IMR-90 (cell line): ENCODE data around the gene COL23A1. TPM values are rescaled to one million over a fixed set of nuclear protein-coding genes. Genes with fewer than 3 reads are reported as not detected.

Source experiments
- ATAC-seq: fragments of 200-7000 bp; cut with Tn5 transposase; 2 replicates; pipeline ENCODE4 v1.9.1; 2020; ENCODE audit warnings: low read depth, mild to moderate bottlenecking, moderate library complexity
- BruUV-seq: library from RNA; stranded (reverse); fragments of 400-500 nt; replicated peaks from 2 replicates; lab custom pipeline; 2021; lab: Mats Ljungman, UMichigan
- CTCF ChIA-PET: fragments of 300-600 bp; formaldehyde crosslinking; extraction: SDS; loops from one replicate; lab custom pipeline; 2021; ENCODE audit warnings: antibody characterized with exemption; lab: Yijun Ruan, JAX
- POLR2A ChIA-PET: fragments of 300-600 bp; sonication (Branson Sonifier 250); formaldehyde crosslinking; loops from one replicate; lab custom pipeline; 2022; ENCODE audit warnings: antibody characterized with exemption; ENCODE audit not compliant: unreplicated experiment; lab: Charles Lee
- DNase-seq: peaks from one replicate; pipeline ENCODE4 v3.0.0; 2013
- H2AFZ ChIP-seq: replicated peaks from 2 replicates; pipeline ENCODE3; 2013; ENCODE audit warnings: low read length, mild to moderate bottlenecking; ENCODE audit not compliant: poor library complexity
- H2AK5ac ChIP-seq: 2 replicates; pipeline ENCODE4 v1.6.1; 2013; ENCODE audit warnings: low read depth, low read length, inconsistent platforms
- H2AK9ac ChIP-seq: replicated peaks from 2 replicates; pipeline ENCODE3; 2013; ENCODE audit warnings: mild to moderate bottlenecking, low read depth, low read length, moderate library complexity; ENCODE audit not compliant: poor library complexity
- H2BK120ac ChIP-seq: 2 replicates; pipeline ENCODE4 v1.6.1; 2013; ENCODE audit warnings: low read depth, low read length, inconsistent platforms
- H2BK15ac ChIP-seq: 3 replicates; pipeline ENCODE4 v1.6.1; 2013; ENCODE audit warnings: low read depth, low read length, inconsistent platforms
- H2BK20ac ChIP-seq: 2 replicates; pipeline ENCODE4 v1.6.1; 2013; ENCODE audit warnings: low read depth, mild to moderate bottlenecking, inconsistent platforms, low read length, moderate library complexity
- H2BK5ac ChIP-seq: 2 replicates; pipeline ENCODE4 v1.6.1; 2013; ENCODE audit warnings: mild to moderate bottlenecking, low read depth, low read length, inconsistent platforms; ENCODE audit not compliant: poor library complexity, severe bottlenecking
- H3K14ac ChIP-seq: replicated peaks from 2 replicates; pipeline ENCODE4 v1.6.1; 2013; ENCODE audit warnings: low read depth, low read length, inconsistent platforms
- H3K18ac ChIP-seq: 2 replicates; pipeline ENCODE4 v1.6.1; 2013; ENCODE audit warnings: low read depth, low read length, control low read depth
- H3K23ac ChIP-seq: 2 replicates; pipeline ENCODE4 v1.6.1; 2013; ENCODE audit warnings: low read depth, low read length, inconsistent platforms
- H3K27ac ChIP-seq: 2 replicates; pipeline ENCODE4 v1.5.1; 2013; ENCODE audit warnings: mild to moderate bottlenecking, control low read depth, low read length; ENCODE audit not compliant: insufficient read depth
- H3K27me3 ChIP-seq: 2 replicates; pipeline ENCODE4 v1.6.1; 2013; ENCODE audit warnings: low read length; ENCODE audit not compliant: control insufficient read depth, insufficient read depth
- H3K36me3 ChIP-seq: 2 replicates; pipeline ENCODE4 v1.6.1; 2013; ENCODE audit warnings: low read length, mixed read lengths; ENCODE audit not compliant: control insufficient read depth, insufficient read depth
- H3K4ac ChIP-seq: 2 replicates; pipeline ENCODE4 v1.6.1; 2013; ENCODE audit warnings: low read depth, low read length, inconsistent platforms
- H3K4me1 ChIP-seq: 2 replicates; pipeline ENCODE4 v1.6.1; 2013; ENCODE audit warnings: low read length, mixed read lengths; ENCODE audit not compliant: control insufficient read depth, insufficient read depth
- H3K4me2 ChIP-seq: 2 replicates; pipeline ENCODE4 v1.6.1; 2013; ENCODE audit warnings: low read depth, mild to moderate bottlenecking, control low read depth, low read length, moderate library complexity
- H3K4me3 ChIP-seq: 2 replicates; pipeline ENCODE4 v1.5.1; 2013; ENCODE audit warnings: low read depth, mild to moderate bottlenecking, control low read depth, low read length, moderate library complexity; ENCODE audit not compliant: insufficient read depth
- H3K56ac ChIP-seq: 2 replicates; pipeline ENCODE4 v1.6.1; 2013; ENCODE audit warnings: low read length, inconsistent platforms; ENCODE audit not compliant: insufficient read depth; ENCODE audit errors: extremely low read depth
- H3K79me1 ChIP-seq, 2 experiments: 2 replicates each; pipeline ENCODE4 v1.6.1; 2013; ENCODE audit warnings: low read length in 2 of 2, inconsistent platforms in 1 of 2, low read depth in 1 of 2
- H3K9ac ChIP-seq: 2 replicates; pipeline ENCODE4 v1.6.1; 2013; ENCODE audit warnings: low read depth, low read length, control low read depth
- H3K9me1 ChIP-seq: 2 replicates; pipeline ENCODE4 v1.6.1; 2013; ENCODE audit warnings: low read length, inconsistent platforms; ENCODE audit not compliant: insufficient read depth
- H3K9me3 ChIP-seq: 2 replicates; pipeline ENCODE4 v1.6.1; 2013; ENCODE audit warnings: low read length; ENCODE audit not compliant: control insufficient read depth, insufficient read depth
- H4K20me1 ChIP-seq: 2 replicates; pipeline ENCODE4 v1.6.1; 2013; ENCODE audit warnings: low read length, inconsistent platforms; ENCODE audit not compliant: insufficient read depth
- H4K5ac ChIP-seq: 2 replicates; pipeline ENCODE4 v1.6.1; 2013; ENCODE audit warnings: mild to moderate bottlenecking, low read depth, low read length, control low read depth
- H4K8ac ChIP-seq, 2 experiments: 2 replicates each; pipeline ENCODE4 v1.6.1; 2013; ENCODE audit warnings: low read depth in 2 of 2, low read length in 2 of 2, control low read depth in 1 of 2, inconsistent platforms in 1 of 2
- H4K91ac ChIP-seq: 2 replicates; pipeline ENCODE4 v1.6.1; 2013; ENCODE audit warnings: low read depth, low read length, inconsistent platforms; ENCODE audit not compliant: insufficient read depth
- CEBPB ChIP-seq: IDR thresholded peaks from 2 replicates; pipeline ENCODE4 v1.6.1; 2012; ENCODE audit warnings: low read depth, low read length, improper control_type of control experiment
- FOS ChIP-seq: fragments of 150-350 bp; IDR thresholded peaks from 2 replicates; pipeline ENCODE4 v1.6.1; 2016; ENCODE audit warnings: low read depth, low read length
- MXI1 ChIP-seq: IDR thresholded peaks from 2 replicates; pipeline ENCODE4 v1.6.1; 2012; ENCODE audit warnings: low read depth, mild to moderate bottlenecking, low read length, moderate library complexity, borderline replicate concordance
- RFX5 ChIP-seq: IDR thresholded peaks from 2 replicates; pipeline ENCODE4 v1.8.0; 2012; ENCODE audit warnings: low read depth, mild to moderate bottlenecking, low read length, moderate library complexity
- SMC3 ChIP-seq: fragments of 150-350 bp; IDR thresholded peaks from 2 replicates; pipeline ENCODE4 v1.6.1; 2016; ENCODE audit warnings: low read depth, mild to moderate bottlenecking, antibody characterized with exemption, low read length, moderate library complexity
- USF2 ChIP-seq: fragments of 150-350 bp; IDR thresholded peaks from 2 replicates; pipeline ENCODE4 v1.6.1; 2017; ENCODE audit warnings: mild to moderate bottlenecking, antibody characterized with exemption, low read length, low read depth
- WGBS, 2 experiments: methylation state at CpG; one replicate each; pipeline versions ENCODE4 v1.1.5 to v1.1.7; 2013; ENCODE audit warnings: missing lambda C conversion rate in 2 of 2; ENCODE audit not compliant: insufficient read length in 1 of 2; ENCODE audit errors: extremely low coverage in 2 of 2; 5-methylcytosine and 5-hydroxymethylcytosine counted together
- dilution Hi-C: fragments of 300-500 bp; cut with HindIII; formaldehyde crosslinking; loops from one replicate; pipeline ENCODE4 v1.14.3; 2018; ENCODE audit warnings: low sequenced_read_pairs; ENCODE audit not compliant: unreplicated experiment
- in situ Hi-C: fragments of 300-500 bp; cut with MboI; formaldehyde crosslinking; loops from 3 replicates; pipeline ENCODE4 v1.14.3; 2019; ENCODE audit warnings: low sequenced_read_pairs, inconsistent platforms, mixed read lengths
- intact Hi-C: fragments of 100-400 bp; cut with micrococcal nuclease; formaldehyde crosslinking; loops from 2 replicates; pipeline ENCODE4 v1.10.0; 2022
- polyA plus RNA-seq, 3 experiments: library from polyadenylated mRNA; depleted of rRNA; stranded (reverse); fragments of >200 nt; gene quantifications; 2 replicates each; pipeline ENCODE4 v1.2.3, GENCODE V29; 2012; ENCODE audit warnings: low replicate concordance in 1 of 3
- total RNA-seq: library from RNA; depleted of rRNA; stranded (reverse); fragments of >200 nt; gene quantifications from 2 replicates; pipeline ENCODE4 v1.2.3, GENCODE V29; 2012

The COL23A1 gene
- total and polyA plus RNA-seq, 2 of the 4 experiments (the other 2 are of a cell fraction): not detected

GRCh38 chr5:178272591-178272990 is 317.6 kb downstream of the COL23A1 start:
- H2BK5ac ChIP-seq: no peak overlapping the region
- H3K36me3 ChIP-seq: no peaks in the 10 kb centered on the region
- H2BK15ac ChIP-seq: no peak overlapping the region
- no peak overlapping the region for H2BK20ac ChIP-seq
- no peaks in the 10 kb centered on the region for H3K9me1 ChIP-seq
- H4K5ac ChIP-seq: no peak overlapping the region
- dilution Hi-C loops (no loop called here), in situ Hi-C loops (no loop called here), intact Hi-C loops (no loop called here)
- H3K56ac ChIP-seq: no peak overlapping the region
- H2AK5ac ChIP-seq: no peak overlapping the region
- peaks cover 9% of the 10 kb centered on the region for H3K9me3 ChIP-seq
- TF ChIP-seq CEBPB (no peak), MXI1 (no peak), USF2 (no peak), FOS (no peak), SMC3 (no peak), RFX5 (no peak)
- H3K9ac ChIP-seq: no peak overlapping the region
- no peak overlapping the region for H3K27ac ChIP-seq
- H3K4me1 ChIP-seq: no peaks in the 10 kb centered on the region
- no peak overlapping the region for H2AFZ ChIP-seq
- ChIA-PET CTCF (no interaction called here), POLR2A (no interaction called here)
- DNase-seq (no peak), ATAC-seq (no peak)
- H4K91ac ChIP-seq: no peak overlapping the region
- no peak overlapping the region for H2BK120ac ChIP-seq
- no peak overlapping the region for H4K8ac ChIP-seq
- no peak overlapping the region for H3K14ac ChIP-seq
- no peak overlapping the region for H3K18ac ChIP-seq
- H3K4me3 ChIP-seq: no peak overlapping the region
- H3K27me3 ChIP-seq: no peaks in the 10 kb centered on the region; the same call in 1 of the 2 replicates
- BruUV-seq: no TSS peak
- no peak overlapping the region for H2AK9ac ChIP-seq
- no peaks in the 10 kb centered on the region for H4K20me1 ChIP-seq
- no peak overlapping the region for H3K23ac ChIP-seq
- 67% methylated on average over 1 of the region's 9 CpGs; no CpG with 5 or more reads in 1 of the 2 experiments for WGBS, 2 experiments
- H3K79me1 ChIP-seq: no peaks in the 10 kb centered on the region
- no peak overlapping the region for H3K4me2 ChIP-seq
- H3K4ac ChIP-seq: no peak overlapping the region
